Bronchial epithelial cell (primary cell): ENCODE results near the gene USP6NL. TPM values are rescaled to one million over a fixed set of nuclear protein-coding genes. Genes with fewer than 3 reads are reported as not detected.
A peak's percentile ranks its signal among the peaks of the same experiment; 100 is the strongest.

ENCODE experiments used
- DNase-seq: peaks from one replicate; pipeline ENCODE4 v3.0.0-alpha.2; 2010; ENCODE audit warnings: low read depth
- FAIRE-seq: peaks from 2 replicates; lab custom pipeline; 2011; peaks lifted over from hg19 to GRCh38; lab: Jason Lieb, UNC
- H3K27me3 ChIP-seq: 2 replicates; pipeline ENCODE4 v1.5.1; 2011; ENCODE audit warnings: low read length; ENCODE audit not compliant: control insufficient read depth, insufficient read depth
- H3K36me3 ChIP-seq: 2 replicates; pipeline ENCODE4 v1.5.1; 2011; ENCODE audit warnings: low read length; ENCODE audit not compliant: control insufficient read depth, insufficient read depth
- H3K4me3 ChIP-seq: 2 replicates; pipeline ENCODE4 v1.5.1; 2011; ENCODE audit warnings: mild to moderate bottlenecking, low read depth, low read length, control low read depth
- total RNA-seq: library from RNA; depleted of rRNA; stranded (reverse); fragments of >200 nt; gene quantifications from 2 replicates; pipeline ENCODE4 v1.2.1, GENCODE V29; 2014
- TF ChIP-seq, protein P1 (sequence below): IDR thresholded peaks from 2 replicates; pipeline ENCODE4 v1.5.1; 2011; ENCODE audit warnings: mild to moderate bottlenecking, moderate library complexity, low read length, control low read depth, inconsistent platforms; ENCODE audit not compliant: insufficient read depth, severe bottlenecking

USP6NL gene
- total RNA-seq, 1 donor from 2014 or later = 8.7 TPM

DNA sequence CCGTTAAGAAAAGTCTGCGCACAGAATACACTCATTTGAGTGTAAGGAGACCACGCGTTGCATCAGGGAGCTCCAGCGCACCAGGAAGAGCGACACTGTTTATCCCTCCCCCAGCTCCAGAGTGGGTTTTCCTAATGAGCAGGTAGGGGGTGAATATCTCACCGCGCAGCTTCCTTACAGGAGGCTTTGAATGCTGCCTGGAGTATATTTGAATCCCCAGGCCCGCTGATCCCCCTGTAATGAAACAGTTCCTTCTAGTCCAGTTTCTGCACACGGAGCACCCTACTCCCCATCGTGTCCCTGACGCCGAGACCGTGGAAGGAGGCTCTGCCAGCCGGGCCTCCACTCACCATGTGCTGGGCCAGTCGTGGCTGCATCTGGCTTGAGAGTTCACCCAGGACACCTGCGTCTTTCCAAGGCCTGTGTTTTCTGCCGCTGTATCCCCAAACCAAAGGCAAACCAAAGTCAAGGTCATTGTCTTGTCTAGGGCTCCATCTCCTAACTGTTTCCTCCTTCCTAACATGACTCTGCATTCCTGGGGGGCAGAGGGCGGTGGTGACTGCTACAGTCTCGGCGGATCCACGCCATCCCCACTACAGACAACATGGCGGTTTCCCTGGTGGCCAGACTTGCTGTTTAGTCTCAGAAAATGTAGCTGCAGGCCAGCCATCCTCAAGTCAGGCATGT, 167.8 kb downstream of the USP6NL start:
- no peaks in the 10 kb centered on the region for H3K27me3 ChIP-seq
- no peak for DNase-seq
- TF ChIP-seq, protein P1, sequence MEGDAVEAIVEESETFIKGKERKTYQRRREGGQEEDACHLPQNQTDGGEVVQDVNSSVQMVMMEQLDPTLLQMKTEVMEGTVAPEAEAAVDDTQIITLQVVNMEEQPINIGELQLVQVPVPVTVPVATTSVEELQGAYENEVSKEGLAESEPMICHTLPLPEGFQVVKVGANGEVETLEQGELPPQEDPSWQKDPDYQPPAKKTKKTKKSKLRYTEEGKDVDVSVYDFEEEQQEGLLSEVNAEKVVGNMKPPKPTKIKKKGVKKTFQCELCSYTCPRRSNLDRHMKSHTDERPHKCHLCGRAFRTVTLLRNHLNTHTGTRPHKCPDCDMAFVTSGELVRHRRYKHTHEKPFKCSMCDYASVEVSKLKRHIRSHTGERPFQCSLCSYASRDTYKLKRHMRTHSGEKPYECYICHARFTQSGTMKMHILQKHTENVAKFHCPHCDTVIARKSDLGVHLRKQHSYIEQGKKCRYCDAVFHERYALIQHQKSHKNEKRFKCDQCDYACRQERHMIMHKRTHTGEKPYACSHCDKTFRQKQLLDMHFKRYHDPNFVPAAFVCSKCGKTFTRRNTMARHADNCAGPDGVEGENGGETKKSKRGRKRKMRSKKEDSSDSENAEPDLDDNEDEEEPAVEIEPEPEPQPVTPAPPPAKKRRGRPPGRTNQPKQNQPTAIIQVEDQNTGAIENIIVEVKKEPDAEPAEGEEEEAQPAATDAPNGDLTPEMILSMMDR = no peak
- FAIRE-seq = no peak
- H3K36me3 ChIP-seq = no peaks in the 10 kb centered on the region
- H3K4me3 ChIP-seq = no peak overlapping the region

DNA sequence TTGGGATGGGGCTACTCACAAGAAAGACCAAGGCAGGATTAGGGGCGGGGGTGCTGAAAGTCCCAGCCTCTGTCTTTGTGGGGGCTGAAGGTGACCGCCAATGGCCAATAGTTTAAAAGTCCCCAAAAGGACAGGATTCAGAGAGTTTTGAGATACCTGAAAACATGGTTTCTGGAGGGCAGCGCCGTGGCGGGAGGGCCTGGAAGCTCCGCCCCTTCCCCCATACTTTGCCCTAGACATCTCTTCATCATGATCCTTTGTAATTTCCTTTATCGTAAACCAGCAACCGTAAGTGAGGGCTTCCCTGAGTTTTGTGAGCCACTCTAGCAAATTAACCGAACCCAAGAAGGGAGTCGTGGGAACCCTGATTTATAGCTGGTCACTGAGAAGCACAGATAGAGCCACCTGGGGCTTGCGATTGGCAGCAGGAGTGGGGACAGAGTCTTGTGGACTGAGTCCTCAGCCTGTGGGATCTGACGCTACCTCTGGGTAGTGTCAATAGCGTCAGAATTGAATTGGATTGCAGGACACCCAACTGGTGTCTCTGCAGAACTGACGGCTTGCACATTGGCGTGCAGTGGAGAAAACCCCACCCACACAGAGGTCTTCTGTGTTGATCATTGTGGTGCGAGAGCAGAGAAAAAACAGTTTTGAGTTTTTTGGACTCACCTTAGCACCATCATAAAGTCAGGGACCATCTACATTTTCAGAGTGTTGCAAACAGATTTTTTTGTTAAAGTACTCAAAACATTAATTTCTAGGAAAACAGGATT, 169.3 kb downstream of the USP6NL start:
- DNase-seq (no peak), FAIRE-seq (peak; percentile 13)
- no peaks in the 10 kb centered on the region for H3K27me3 ChIP-seq
- TF ChIP-seq, protein P1 = no peak
- H3K36me3 ChIP-seq = no peaks in the 10 kb centered on the region
- no peak overlapping the region for H3K4me3 ChIP-seq

DNA sequence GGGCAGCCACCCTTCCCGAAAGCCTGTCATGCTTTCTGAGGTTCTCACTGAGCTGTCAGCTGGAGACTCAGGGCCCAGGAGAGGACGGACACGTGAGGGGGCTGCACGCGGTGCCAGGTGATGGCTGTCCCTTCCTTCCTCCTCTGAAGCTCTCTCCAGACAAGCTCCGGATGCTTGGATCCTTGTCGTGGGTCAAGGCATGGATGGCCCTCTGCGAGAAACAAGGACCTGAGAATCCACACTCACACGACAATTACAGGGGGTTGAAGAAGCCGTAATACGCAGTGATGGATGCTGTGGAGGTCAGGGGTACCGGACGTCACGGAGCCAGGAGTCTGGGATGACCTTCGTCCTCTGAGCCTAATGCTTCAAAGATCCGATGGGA, 170.3 kb downstream of the USP6NL start:
- TF ChIP-seq, protein P1 = no peak
- Histone ChIP-seq H3K4me3 (no peak overlapping the region), H3K36me3 (no peaks in the 10 kb centered on the region), H3K27me3 (no peaks in the 10 kb centered on the region)
- DNase-seq = no peak
- FAIRE-seq = peak; percentile 66

DNA sequence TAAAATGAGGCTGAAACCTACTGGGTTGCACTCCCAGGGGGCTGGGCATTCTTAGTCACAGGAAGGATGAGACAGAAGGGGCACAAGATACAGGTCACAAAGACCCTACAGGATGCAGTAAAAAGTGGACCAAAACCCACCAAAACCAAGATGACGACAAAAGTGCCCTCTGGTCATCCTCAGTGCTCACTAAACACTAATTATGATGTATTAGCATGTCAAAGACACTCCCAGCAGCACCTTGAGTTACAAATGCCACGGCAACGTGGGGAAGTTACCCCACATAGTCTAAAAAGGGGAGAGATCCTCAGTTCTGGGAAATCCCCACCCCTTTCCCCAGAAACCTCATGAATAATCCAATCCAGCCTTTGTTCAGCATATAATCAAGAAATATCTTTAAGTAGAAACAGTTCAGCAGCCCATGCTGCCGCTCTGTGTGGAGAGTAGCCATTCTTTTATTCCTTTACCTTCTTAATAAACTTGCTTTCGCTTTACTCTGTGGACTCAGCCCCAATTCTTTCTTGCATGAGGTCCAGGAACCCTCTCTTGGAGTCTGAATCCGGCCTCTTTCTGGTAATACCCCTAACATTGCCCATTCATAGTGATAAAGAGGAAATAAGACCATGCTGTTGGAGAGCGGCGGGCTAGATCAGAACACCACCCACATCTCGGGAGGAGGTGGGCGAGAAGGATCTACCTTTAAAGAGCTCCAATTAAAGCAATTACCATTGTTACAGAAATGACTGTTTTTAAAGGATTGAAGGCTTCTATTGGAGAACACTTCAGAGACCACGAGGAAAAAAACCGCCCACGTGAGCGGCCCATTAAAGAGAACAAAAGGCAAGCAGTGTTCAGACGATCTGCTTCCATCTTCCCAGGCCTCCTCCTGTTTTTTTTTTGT, 170.9 kb downstream of the USP6NL start:
- FAIRE-seq (no peak), DNase-seq (no peak)
- Histone ChIP-seq H3K36me3 (no peaks in the 10 kb centered on the region), H3K27me3 (no peaks in the 10 kb centered on the region), H3K4me3 (no peak overlapping the region)
- TF ChIP-seq, protein P1 = no peak

DNA sequence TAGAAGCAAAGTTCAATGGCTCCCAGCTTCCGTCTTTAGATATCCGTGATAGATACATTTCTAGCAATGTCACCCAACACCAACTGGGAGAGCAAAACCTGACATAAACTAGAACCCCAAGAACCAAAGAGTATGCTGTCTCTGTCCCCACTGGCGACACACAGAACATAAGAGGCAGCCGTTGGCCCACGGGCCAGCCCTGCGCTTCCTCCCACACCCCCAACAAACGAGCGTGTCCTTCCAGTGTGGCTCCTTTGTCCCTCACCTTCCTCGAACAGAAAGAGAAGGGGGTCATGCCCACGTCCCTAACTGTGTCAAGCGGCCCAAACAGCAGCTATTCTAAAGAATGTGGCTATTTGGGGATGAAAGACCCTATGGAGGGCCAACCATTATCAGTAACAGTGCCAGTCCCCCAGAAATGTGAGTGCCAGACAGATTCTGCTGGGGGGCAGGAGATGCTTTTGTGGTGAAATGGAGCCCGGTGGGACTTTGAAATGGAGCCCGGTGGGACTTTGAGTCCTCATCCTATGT, 171.9 kb downstream of the USP6NL start:
- DNase-seq (no peak), FAIRE-seq (no peak)
- no peaks in the 10 kb centered on the region for H3K27me3 ChIP-seq
- H3K4me3 ChIP-seq = no peak overlapping the region
- TF ChIP-seq, protein P1 = no peak
- H3K36me3 ChIP-seq = no peaks in the 10 kb centered on the region
